GM23338 (cell line): ENCODE measurements around the gene MATCAP1. TPM values are rescaled to one million over a fixed set of nuclear protein-coding genes. Genes with fewer than 3 reads are reported as not detected.

Experiments
- ATAC-seq: fragments of 200-7000 bp; cut with Tn5 transposase; 3 replicates; pipeline ENCODE4 v1.9.1; 2020
- DNase-seq: peaks from one replicate; pipeline ENCODE4 v3.0.0-alpha.2; 2015; ENCODE audit warnings: low spot score
- H2AFZ ChIP-seq: fragments of 200-600 bp; sonication (generic); 2 replicates; pipeline ENCODE4 v1.8.0; 2016; ENCODE audit warnings: antibody characterized with exemption, mild to moderate bottlenecking, moderate library complexity
- H3F3A ChIP-seq: fragments of 200-600 bp; sonication (generic); replicated peaks from 2 replicates; pipeline ENCODE4 v1.8.0; 2017; ENCODE audit warnings: antibody characterized with exemption, mixed run types, low read depth
- H3K27ac ChIP-seq: fragments of 200-600 bp; sonication (generic); 2 replicates; pipeline ENCODE4 v1.6.1; 2016; ENCODE audit warnings: low read depth
- H3K27me3 ChIP-seq: fragments of 200-600 bp; sonication (generic); 2 replicates; pipeline ENCODE4 v1.8.0; 2016; ENCODE audit warnings: mild to moderate bottlenecking, mixed run types, moderate library complexity; ENCODE audit not compliant: insufficient read depth
- H3K36me3 ChIP-seq: fragments of 200-600 bp; sonication (generic); 2 replicates; pipeline ENCODE4 v1.8.0; 2016; ENCODE audit warnings: mild to moderate bottlenecking; ENCODE audit not compliant: insufficient read depth
- H3K4me1 ChIP-seq: fragments of 200-600 bp; sonication (generic); 2 replicates; pipeline ENCODE4 v1.8.0; 2016; ENCODE audit warnings: mild to moderate bottlenecking, moderate library complexity; ENCODE audit not compliant: insufficient read depth
- H3K4me2 ChIP-seq: fragments of 200-600 bp; sonication (generic); 2 replicates; pipeline ENCODE4 v1.7.1; 2017; ENCODE audit warnings: mixed run types
- H3K4me3 ChIP-seq: fragments of 200-600 bp; sonication (generic); 2 replicates; pipeline ENCODE4 v1.6.1; 2016; ENCODE audit warnings: mixed run types
- H3K79me2 ChIP-seq: fragments of 200-600 bp; sonication (generic); replicated peaks from 2 replicates; pipeline ENCODE4 v1.8.0; 2017; ENCODE audit warnings: mild to moderate bottlenecking; ENCODE audit not compliant: insufficient read depth
- H3K9me2 ChIP-seq: fragments of 200-600 bp; sonication (generic); 2 replicates; pipeline ENCODE4 v1.8.0; 2017; ENCODE audit not compliant: insufficient read depth
- H4K20me1 ChIP-seq: fragments of 200-600 bp; sonication (generic); replicated peaks from 2 replicates; pipeline ENCODE4 v1.8.0; 2017; ENCODE audit warnings: mild to moderate bottlenecking; ENCODE audit not compliant: insufficient read depth
- H3K27ac Mint-ChIP-seq: 2 replicates; pipeline ENCODE4 v1.8.0; 2020; ENCODE audit warnings: inconsistent platforms, mild to moderate bottlenecking, moderate library complexity, mixed read lengths
- H3K27me3 Mint-ChIP-seq: 3 replicates; pipeline ENCODE4 v1.8.0; 2022; ENCODE audit warnings: low read depth, mild to moderate bottlenecking, moderate library complexity, mixed read lengths, inconsistent platforms; ENCODE audit not compliant: insufficient read depth, poor library complexity
- H3K36me3 Mint-ChIP-seq: 3 replicates; pipeline ENCODE4 v1.8.0; 2021; ENCODE audit warnings: low read depth, mild to moderate bottlenecking, inconsistent platforms, moderate library complexity, mixed read lengths
- H3K4me1 Mint-ChIP-seq: 3 replicates; pipeline ENCODE4 v1.8.0; 2020; ENCODE audit warnings: mild to moderate bottlenecking, inconsistent platforms, mixed read lengths
- H3K4me3 Mint-ChIP-seq: 3 replicates; pipeline ENCODE4 v1.8.0; 2021; ENCODE audit warnings: moderate library complexity, mild to moderate bottlenecking, inconsistent platforms, mixed read lengths
- H3K9me3 Mint-ChIP-seq: 3 replicates; pipeline ENCODE4 v1.8.0; 2020; ENCODE audit warnings: moderate library complexity, mild to moderate bottlenecking, inconsistent platforms, mixed read lengths
- CTCF ChIP-seq, 2 experiments: fragments of 200-600 bp in 1 of 2; sonication (generic) in 1 of 2; conservative IDR thresholded peaks; 2 replicates each; pipeline versions ENCODE4 v1.5.1 to v1.6.1; 2016 to 2017; ENCODE audit warnings: antibody characterized with exemption in 2 of 2, low read depth in 2 of 2, mild to moderate bottlenecking in 2 of 2, moderate library complexity in 1 of 2
- ETS1 ChIP-seq: IDR thresholded peaks from 2 replicates; pipeline ENCODE4 v1.6.1; 2016; ENCODE audit warnings: antibody characterized with exemption
- ZNF114 ChIP-seq: fragments of 250-450 bp; sonication (Bioruptor Pico); IDR thresholded peaks from 2 replicates; pipeline ENCODE4 v1.5.0; 2020; ENCODE audit warnings: mild to moderate bottlenecking, moderate library complexity
- ZNF462 ChIP-seq: fragments of 250-450 bp; sonication (Bioruptor Pico); IDR thresholded peaks from 2 replicates; pipeline ENCODE4 v1.5.0; 2020; ENCODE audit warnings: mild to moderate bottlenecking, moderate library complexity
- polyA plus RNA-seq: library from polyadenylated mRNA; unstranded; fragments of >200 nt; fragmentation: Nextera tagmentation; extraction: Ambion mirVana; gene quantifications from 2 replicates; pipeline ENCODE4 v1.2.1, GENCODE V29; 2016
- total RNA-seq: library from RNA; depleted of rRNA; stranded (reverse); fragments of >200 nt; shearing (Covaris generic); gene quantifications from 2 replicates; pipeline ENCODE4 v1.2.3, GENCODE V29; 2014

MATCAP1 gene
- total and polyA plus RNA-seq, 2 experiments from 2014 or later = 9.5 to 22.7 TPM

GRCh38 chr16:67211674-67212073 lies 27.9 kb upstream of the MATCAP1 start (continued):
- TF ChIP-seq ZNF462 (CRISPR knock-in tag) (no peak), ZNF114 (no peak)

- TF ChIP-seq ZNF462 (CRISPR knock-in tag) = no peak
- no peak for TF ChIP-seq ETS1
- TF ChIP-seq CTCF (conservative IDR thresholded peaks at IDR 0.05; ENCODE audit: low read depth in 2 of 2) = peak in 1 of 2 experiments; percentile 40; a peak in 2 of 4 replicates
- Mint-ChIP-seq H3K4me1 (peaks cover 5% of the 10 kb centered on the region; the same call in 2 of the 3 replicates), H3K27ac (no peak overlapping the region), H3K4me3 (no peak overlapping the region), H3K27me3 (peaks cover 12% of the 10 kb centered on the region), H3K36me3 (no peaks in the 10 kb centered on the region), H3K9me3 (no peaks in the 10 kb centered on the region)
- Histone ChIP-seq H3F3A (no peaks in the 10 kb centered on the region), H4K20me1 (no peaks in the 10 kb centered on the region; the same call in 1 of the 2 replicates), H3K79me2 (no peaks in the 10 kb centered on the region), H3K4me2 (no peak overlapping the region), H3K36me3 (no peaks in the 10 kb centered on the region), H3K27ac (no peak overlapping the region), H2AFZ (no peak overlapping the region), H3K4me3 (no peak overlapping the region), H3K27me3 (no peaks in the 10 kb centered on the region), H3K9me2 (no peaks in the 10 kb centered on the region), H3K4me1 (no peaks in the 10 kb centered on the region)
- ATAC-seq (peak; percentile 62), DNase-seq (peak; percentile 65)
Measured at GRCh38 chr16:67210069-67210937, 26.5 kb upstream of the MATCAP1 start.
